Left cardiac atrium (tissue), 4 donors: ENCODE data around the gene DPY19L1. TPM values are rescaled to one million over a fixed set of nuclear protein-coding genes. Genes with fewer than 3 reads are reported as not detected.
A peak's percentile ranks its signal among the peaks of the same experiment; 100 is the strongest.
"Not testable (repeated sequence)": the region's sequence is repeated elsewhere in the genome, so short reads cannot be mapped to it uniquely, and the experiment has no call there.

Experiments
- ATAC-seq, 2 donors: fragments of 200-7000 bp; cut with Tn5 transposase; one replicate each; pipeline ENCODE4 v1.9.1; 2020; ENCODE audit warnings: mild to moderate bottlenecking in 2 of 2, moderate library complexity in 2 of 2
- DNase-seq: peaks from one replicate; pipeline ENCODE4 v3.0.0-alpha.2; 2020
- intact Hi-C, 2 donors: fragments of 100-400 bp; cut with DNase I; formaldehyde crosslinking; loops; one replicate each; pipeline versions ENCODE4 v1.14.1 to v1.15.1; 2022 to 2023
- long read RNA-seq: library from polyadenylated mRNA; unstranded; transcript quantifications from one replicate; pipeline ENCODE4 v2.0.0, GENCODE V29; 2021
- total RNA-seq, 2 donors: library from RNA; stranded (reverse); fragmentation: NEBNext Ultra II Directional; extraction: Animal tissue kit (Norgen Biotek cat#: 25700); gene quantifications; one replicate each; pipeline ENCODE4 v1.2.1, GENCODE V29; 2021
- donor health status: DM: no; HTN: yes; CAD: no.
- donor health status: DM: no; HTN: yes; CAD: no; lungs with severe emphysema.
- donor health status: DM: yes; HTN: yes; CAD: no.
- donor health status: Dilated cardiomyopathy.

Gene DPY19L1
- total RNA-seq = 10 to 100 TPM; 24.8 to 25.9 TPM
- long read RNA-seq, partial matches to known transcripts = 2 of 5 reads
- long read RNA-seq, other reads (novel, unspliced or antisense) = 3 of 5 reads

DNA sequence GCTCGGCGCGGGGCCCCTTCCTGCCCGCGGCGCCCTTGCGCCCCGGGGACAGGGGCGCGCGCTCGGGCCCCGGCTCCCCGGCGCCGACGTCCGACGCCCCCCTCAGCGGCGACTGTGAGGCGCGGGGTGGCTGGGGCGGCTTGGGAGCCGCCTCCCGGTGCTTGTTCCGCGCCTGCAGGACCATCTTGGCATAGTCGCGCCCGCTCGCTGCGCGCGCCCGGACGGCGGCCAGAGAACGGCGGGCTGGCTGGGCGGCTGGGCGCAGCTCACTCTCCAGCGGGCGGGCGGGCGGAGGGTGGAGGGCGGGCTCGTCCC lies at the start of gene DPY19L1:
TSS of gene DPY19L1 (minus strand) at position 275 of the 315 bp plus-strand sequence. CDS start at position 184, 91 bp downstream.
- ATAC-seq = no peak
- no peak for DNase-seq
- intact Hi-C loops = loop anchor here in 1 of 2 donors (10.0 kb wide), 1 partner anchor 212 kb away; no protein-coding TSS in a partner anchor

DNA sequence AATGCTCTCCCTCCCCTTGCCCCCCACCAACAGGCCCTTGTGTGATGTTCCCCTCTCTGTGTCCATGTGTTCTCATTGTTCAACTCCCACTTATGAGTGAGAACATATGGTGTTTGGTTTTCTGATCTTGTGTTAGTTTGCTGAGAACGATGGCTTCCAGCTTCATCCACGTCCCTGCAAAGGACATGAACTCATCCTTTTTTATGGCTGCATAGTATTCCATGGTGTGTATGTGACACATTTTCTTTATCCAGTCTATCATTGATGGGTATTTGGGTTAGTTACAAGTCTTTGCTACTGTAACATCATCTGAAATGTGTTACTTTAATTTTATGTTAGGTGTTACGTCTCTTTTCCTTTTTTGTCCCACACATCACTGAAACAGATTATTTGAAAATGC lies 42.2 kb upstream of the DPY19L1 start:
- not testable (repeated sequence) for DNase-seq

DNA sequence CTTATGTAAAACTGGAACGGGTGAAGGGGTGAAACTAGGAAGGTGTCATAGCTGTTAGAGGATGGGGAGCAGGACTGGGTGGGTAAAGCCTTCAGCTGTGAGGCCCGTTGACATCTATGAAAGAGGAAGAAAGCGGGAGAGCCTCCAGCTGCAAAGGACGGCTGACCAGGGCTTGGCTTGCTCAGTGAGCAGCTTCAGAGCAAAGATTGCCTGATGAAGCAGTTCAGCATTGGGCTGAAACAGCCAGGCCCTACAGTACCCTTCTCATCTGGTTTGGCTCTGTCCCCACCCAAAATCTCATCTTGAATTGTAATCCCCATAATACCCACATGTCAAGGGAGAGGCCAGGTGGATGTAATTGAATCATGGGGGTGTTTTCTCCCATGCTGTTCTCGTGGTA lies 36.7 kb upstream of the DPY19L1 start:
- not testable (repeated sequence) for DNase-seq
- intact Hi-C loops = loop anchor here in 1 of 2 donors (10.0 kb wide), 1 partner anchor 461 kb away; no protein-coding TSS in a partner anchor
- peak; percentile 16 to 27 for ATAC-seq

More for the DNA sequence above, 42.2 kb upstream of the DPY19L1 start:
- intact Hi-C loops = loop anchor here in 1 of 2 donors (10.0 kb wide), 1 partner anchor 455 kb away; no protein-coding TSS in a partner anchor
- ATAC-seq = not testable (repeated sequence)

DNA sequence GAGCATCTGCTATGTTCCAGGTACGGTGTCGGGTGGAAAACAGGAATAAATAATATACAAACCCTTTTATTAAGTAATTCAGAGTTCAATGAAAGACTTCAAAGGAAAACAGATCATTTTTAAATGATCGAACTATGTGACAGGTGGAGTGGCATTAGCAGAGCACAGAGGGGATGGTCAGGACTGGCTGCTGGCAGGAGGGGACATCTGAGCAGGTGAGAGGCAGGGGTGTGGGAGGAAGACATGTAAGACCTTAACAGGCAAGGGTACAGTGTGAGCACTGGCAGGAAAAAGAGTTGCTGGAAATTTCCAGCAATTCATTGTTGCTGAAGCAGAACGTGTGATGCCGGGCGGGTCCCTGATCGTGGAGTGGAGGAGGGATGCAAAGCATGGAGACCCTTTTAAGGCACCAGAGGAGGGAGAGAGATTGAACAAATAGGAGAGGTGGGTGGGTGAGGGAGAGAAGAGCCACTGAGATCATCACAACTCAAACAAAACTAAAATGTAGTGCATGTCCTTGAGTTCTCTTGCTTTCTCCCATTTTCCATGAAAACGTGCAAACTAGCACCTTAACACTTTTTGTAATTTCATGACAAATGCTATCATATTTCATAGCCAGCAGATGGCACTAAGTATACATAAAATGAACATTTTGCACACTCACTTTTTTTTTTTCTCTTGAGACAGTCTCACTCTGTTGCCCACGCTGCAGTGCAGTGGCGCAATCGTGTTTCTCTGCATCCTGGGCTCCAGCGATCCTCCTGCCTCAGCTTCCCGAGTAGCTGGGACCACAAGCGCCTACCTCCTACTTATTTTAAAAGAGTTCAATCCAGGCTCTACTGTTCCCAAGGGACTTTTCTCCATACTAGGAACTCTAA lies 35.9 kb upstream of the DPY19L1 start:
- DNase-seq (peak; percentile 61), ATAC-seq (peak; percentile 78 to 79)
- intact Hi-C loops = loop anchor here in 1 of 2 donors (10.0 kb wide), 1 partner anchor 462 kb away; no protein-coding TSS in a partner anchor

DNA sequence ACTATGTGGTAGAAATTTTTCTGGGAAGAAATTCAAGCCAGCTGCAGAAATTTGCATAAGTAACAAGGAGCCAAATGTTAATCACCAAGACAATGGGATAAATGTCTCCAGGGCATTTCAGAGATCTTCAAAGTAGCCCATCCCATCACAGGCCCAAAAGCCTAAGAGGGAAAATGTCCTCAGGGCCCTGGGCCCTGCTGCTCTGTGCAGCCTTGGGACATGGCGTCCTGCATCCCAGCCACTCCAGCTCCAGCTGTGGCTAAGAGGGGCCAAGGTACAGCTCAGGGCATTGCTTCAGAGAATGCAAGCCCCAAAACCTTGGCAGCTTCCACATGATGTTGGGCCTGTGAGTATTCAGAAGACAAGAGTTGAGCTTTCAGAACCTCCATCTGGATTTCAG lies 31.8 kb upstream of the DPY19L1 start:
- intact Hi-C loops, DNase-seq, ATAC-seq: not testable (repeated sequence)

DNA sequence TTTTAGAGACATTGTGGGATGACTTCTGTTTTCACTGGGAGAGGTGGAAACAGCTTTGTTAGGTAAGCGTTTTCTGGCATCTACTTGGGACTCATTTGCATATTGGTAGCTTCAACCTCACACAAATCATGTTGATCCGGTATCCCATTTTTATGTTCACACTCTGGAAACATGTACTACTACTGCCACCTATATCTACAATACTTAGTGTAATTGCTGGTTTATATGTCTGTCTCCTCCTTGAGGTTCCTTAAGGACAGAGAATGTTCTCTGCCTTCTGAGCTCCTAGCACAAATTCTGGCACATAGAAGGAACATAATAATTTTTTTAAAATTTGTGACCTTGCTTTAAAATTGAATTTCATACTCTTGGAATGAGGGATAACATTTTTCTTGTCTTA lies 28.1 kb upstream of the DPY19L1 start:
- DNase-seq, ATAC-seq, intact Hi-C loops: not testable (repeated sequence)

DNA sequence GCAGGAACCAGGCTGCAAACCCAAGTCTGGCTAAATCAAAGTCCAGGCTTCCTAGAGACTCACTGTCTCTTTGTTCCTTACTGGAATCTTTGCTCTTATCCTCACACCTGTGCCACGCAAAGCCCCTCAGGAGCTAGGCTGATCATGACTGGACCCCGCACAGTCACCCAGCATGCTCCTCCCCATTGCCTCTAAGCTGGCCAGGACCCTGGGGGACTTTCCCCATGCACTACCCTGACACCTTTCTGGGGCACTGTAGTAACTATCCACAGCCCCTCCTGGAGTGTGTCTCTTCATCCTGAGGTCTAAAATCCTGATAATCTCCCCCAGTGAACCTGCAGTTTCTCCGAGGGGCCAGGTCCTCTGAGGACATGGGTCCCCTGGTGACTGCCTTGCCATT lies 21.3 kb upstream of the DPY19L1 start:
- DNase-seq, ATAC-seq, intact Hi-C loops: not testable (repeated sequence)

DNA sequence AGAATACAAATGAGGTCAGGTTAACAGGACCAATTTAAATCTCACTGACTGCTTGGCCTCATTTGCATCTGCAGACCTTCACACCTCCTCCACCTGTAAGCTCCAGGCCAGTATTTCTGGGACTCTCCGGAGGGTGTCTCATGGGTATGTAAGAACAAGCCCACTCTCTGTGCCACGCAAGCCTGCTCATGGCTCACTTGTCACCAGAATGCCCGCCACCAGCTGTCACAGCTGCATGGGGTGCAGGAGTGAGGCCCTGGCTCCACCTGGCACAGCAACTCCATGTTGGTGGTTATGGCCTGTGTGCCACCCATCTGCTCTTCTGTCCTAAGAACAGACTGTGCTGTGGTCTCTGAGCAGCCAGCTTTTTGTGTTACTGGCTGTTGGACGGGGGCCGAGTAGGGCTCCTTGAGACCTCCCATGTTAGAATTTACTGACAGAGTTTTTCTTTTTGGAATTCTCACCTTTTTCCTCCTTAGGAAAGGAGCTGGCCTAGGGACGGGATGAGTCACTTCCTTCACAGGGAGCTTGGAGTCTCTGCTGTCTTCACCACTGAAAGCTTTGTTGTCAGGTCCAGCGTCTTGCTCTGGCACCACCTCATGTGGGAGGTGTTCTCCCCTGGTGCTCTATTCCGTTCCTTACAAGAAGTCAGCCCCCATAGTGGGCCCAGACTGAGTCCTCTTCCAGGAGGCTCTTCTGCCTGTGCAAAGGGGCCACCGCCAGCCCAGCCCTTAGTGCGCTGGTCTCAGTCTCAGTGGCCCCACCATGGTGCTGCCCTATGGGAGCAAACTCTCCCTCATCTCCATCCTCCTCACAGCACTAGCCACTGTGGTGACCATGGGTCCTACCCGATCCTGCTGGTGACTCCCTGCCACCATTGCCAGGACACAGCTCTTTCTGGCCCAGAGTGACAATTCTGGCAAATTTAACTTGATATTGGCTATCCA lies 20.5 kb upstream of the DPY19L1 start:
- intact Hi-C loops, DNase-seq, ATAC-seq: not testable (repeated sequence)

DNA sequence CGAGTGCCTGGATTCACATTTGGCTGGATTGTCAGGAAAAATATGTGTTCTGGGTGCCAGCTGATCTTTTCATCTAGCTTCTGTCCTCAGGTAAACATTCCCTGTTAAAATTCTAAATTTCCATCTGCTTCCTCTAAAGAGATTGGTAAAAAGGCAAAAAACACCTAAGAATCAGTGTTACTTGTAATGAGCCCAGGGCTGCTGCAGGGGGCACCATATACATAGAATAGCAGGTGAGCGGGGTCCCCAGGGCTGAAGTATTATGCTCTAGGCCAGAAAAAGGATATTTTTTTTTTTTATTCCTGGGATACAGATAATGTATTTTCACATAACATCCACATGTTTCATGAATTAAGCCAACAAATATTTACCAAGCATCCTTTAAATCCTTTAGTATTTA lies 18.4 kb upstream of the DPY19L1 start:
- ATAC-seq, DNase-seq, intact Hi-C loops: not testable (repeated sequence)

DNA sequence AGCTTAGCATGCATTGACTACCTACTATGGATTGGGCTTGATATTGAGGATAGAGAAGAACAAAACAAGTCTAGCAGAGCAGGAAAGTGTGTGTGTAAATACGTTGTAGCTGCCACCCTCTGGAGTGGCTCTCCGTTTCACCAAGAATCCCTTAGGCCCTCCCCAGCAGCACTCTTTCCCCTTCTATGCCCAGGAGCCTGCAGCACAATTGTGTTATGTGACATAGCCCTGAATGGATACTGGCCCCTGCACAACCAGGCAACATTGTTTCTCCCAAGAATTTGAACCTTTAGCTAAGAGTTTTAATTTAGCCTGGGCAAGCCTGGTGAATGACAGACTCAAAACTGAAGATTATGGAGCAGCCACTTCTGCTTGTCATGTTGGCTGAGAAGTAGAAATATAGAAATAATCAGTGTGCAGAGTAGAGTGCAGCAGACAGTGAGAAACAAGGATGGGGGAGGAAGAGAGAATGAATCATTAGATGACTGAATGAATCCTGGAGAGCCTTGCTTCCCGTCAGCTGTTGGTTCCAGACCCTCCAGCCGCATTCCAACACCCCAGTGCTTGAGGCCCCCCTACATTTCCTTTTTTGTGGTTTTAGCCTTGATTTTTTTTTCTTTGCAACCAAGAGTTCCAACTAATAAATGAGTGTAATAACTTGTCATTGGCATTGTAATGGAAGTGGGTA lies 16.3 kb upstream of the DPY19L1 start:
- peak; percentile 12 to 73 for ATAC-seq
- intact Hi-C loops, DNase-seq: not testable (repeated sequence)

DNA sequence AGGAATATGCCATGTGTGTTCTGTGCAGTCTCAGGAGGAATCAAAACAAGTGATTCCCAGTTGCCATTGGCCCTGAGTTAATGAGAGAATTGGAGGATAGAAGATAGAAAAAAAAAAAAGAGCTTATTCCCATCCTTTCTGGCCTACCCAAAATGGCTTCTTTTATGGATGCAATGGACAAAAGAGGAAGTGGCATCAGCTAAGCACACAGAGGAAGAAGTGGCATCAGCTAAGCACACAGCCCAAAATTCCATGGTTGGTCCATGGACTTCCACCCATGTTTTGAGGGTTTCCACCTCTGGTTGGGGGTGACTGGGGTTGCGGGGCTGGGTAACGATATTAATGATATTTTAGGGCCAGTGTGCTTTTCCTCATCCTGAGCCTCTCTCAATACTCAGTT lies 11.1 kb upstream of the DPY19L1 start:
- DNase-seq, intact Hi-C loops, ATAC-seq: not testable (repeated sequence)

DNA sequence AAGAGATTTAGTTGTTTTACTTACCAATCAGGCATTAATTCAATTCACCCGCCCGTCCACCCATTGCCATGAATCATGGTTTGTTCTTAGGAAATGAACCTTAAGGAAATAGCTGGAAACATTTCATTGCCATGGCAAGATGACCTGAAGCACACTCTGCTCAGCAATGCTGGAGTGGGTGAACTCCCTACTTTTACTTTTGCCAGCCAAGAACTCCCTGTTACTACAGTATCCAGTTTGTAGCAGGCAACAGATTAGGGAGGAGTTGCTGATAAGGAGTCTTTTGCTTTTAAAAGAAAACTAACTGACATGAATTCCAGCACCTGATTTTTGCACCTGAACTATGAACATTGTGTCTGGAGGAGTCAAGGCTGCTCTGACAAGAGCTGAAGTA lies 10.6 kb upstream of the DPY19L1 start:
- ATAC-seq = peak; percentile 87 to 97
- DNase-seq, intact Hi-C loops: not testable (repeated sequence)

DNA sequence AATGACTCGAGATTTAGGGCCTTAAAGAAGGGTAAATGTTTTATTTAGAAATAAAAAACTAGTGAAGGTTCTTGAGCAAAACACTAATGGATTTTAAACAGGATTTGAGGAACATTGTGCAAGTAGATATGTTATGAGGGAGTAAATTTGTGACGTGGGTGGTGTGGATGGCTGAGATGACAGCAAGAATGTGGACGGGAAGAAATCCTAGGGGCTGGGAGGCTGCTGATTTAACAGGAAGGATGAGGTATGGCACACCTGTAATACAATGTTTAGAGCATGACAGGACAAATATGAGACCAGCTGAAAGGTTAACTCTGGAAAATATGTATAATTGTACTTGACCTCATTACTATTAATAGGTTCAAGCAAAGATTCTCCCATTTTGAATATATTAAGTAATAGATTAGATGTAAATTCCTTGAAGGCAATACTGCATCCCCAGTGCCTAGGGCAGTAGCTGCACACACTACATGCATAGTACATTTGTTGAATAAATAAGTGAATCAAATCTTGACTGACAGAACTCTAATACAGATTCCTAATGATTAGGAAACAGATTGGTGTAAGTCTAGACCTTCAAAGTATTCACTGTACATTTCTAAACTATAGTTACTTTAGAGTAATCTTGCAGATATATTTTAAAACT lies 10.1 kb upstream of the DPY19L1 start:
- DNase-seq, intact Hi-C loops: not testable (repeated sequence)
- peak; percentile 29 to 75 for ATAC-seq

DNA sequence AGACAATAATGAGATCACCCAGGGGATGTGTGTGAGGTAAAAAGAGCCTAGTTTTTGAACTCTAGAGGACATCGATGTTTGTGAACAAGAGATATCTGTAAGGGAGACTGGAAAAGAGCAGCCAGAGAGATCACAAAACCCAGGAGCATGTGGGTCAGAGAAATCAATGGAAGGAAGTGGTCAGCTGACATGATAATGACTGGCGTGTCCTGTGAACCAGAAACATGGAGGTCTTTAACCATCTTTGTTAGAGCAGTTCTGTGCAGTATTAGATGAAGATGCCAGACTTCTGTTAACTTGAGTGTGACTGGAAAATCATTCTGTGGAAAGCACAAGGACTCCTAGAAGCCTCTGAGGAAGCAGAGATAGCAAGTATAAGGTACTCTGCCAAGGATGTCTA lies 6.0 kb upstream of the DPY19L1 start:
- DNase-seq, intact Hi-C loops: not testable (repeated sequence)

DNA sequence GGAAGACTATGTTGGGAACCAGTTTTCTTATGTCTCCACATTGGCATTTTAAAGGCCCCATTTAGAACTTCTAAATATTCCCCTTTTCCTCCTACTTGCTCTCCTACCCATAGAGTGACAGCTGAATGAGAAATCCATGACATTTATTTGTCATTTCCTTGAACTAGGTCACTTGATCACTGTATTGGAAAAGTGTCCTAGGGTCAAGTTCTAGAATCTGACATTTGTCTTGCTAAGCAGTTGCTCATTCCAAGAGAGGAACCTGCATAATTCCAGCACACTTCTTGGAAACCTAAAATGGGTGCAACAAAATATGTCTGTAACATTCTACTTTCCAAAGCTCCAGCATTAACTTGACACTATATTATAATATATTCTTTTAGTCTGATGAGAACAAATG lies 3.6 kb upstream of the DPY19L1 start:
- ATAC-seq = no peak
- intact Hi-C loops = no loop called here

More for the DNA sequence above, 6.0 kb upstream of the DPY19L1 start:
- ATAC-seq = not testable (repeated sequence)

DNA sequence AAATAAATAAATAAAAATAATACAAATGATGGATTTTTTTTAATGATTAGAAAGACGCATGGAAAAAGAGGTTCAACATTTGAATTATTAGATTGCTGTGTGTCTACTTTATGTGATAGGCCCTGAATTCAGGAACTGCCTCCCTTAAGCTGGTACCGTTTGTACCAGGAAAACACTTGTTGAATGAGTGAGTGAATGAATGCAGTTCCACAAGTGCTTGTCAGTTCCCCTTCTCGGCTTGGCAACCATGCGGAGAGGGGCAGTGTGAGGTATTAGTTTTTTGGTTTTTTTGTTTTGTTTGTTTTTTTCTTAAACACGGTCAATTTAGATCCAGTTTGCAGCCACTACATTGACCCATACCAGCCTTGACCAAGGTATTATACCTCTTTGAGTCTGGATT lies 2.1 kb upstream of the DPY19L1 start:
- intact Hi-C loops = loop anchor here in 1 of 2 donors (10.0 kb wide), 1 partner anchor 215 kb away; no protein-coding TSS in a partner anchor
- DNase-seq (no peak), ATAC-seq (no peak)

More for the DNA sequence above, 3.6 kb upstream of the DPY19L1 start:
- no peak for DNase-seq

DNA sequence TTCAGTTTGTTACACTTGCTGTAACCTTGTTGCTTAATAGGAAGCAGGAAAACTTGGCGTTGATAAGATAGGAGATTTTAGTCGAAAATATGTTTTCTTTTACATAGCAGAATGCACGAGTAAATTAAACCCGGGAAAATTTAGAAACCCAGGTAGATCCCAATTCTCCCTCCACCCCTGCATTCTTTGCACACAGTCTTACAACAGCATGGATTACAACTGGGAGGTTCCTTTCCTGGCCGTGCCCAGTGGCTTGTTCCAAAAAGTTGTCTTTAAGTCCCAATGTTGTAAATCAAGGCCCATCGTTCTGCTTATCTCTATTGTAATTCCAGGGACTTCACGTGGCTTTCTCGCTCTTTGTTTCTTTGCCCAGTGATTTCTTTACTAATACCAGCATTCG lies 1.1 kb upstream of the DPY19L1 start:
- no peak for ATAC-seq
- intact Hi-C loops = loop anchor here in 1 of 2 donors (10.0 kb wide), 1 partner anchor 214 kb away; no protein-coding TSS in a partner anchor

More for the DNA sequence above, 1.1 kb upstream of the DPY19L1 start:
- no peak for DNase-seq
